ENCODE measurements around the gene ATP13A3. TPM values are rescaled to one million over a fixed set of nuclear protein-coding genes. Genes with fewer than 3 reads are reported as not detected.

ATP13A3 gene
- total and polyA plus RNA-seq, 2 of the 4 experiments (the other 2 are of a cell fraction) = 48.1 to 154 TPM

- ChIA-PET CTCF (no interaction called here), POLR2A (ENCODE audit: unreplicated experiment) (no interaction called here)
- H4K8ac ChIP-seq (ENCODE audit: low read depth in 2 of 2, low read length in 2 of 2) = no peak overlapping the region
- peak overlapping the region; percentile 51 for H2AFZ ChIP-seq (replicated peaks; ENCODE audit: low read length, poor library complexity)
- H2AK9ac ChIP-seq (replicated peaks; ENCODE audit: low read depth, low read length, poor library complexity) = no peak overlapping the region
- no peaks in the 10 kb centered on the region for H3K36me3 ChIP-seq (ENCODE audit: control insufficient read depth, insufficient read depth, low read length)
- no peaks in the 10 kb centered on the region for H3K79me1 ChIP-seq (ENCODE audit: low read depth in 1 of 2, low read length in 2 of 2)
- no peaks in the 10 kb centered on the region for H3K4me1 ChIP-seq (ENCODE audit: control insufficient read depth, insufficient read depth, low read length)
- H2BK5ac ChIP-seq (ENCODE audit: low read depth, low read length, poor library complexity, severe bottlenecking) = no peak overlapping the region
- H3K27me3 ChIP-seq (ENCODE audit: control insufficient read depth, insufficient read depth, low read length) = peaks cover 18% of the 10 kb centered on the region
- H3K4ac ChIP-seq (ENCODE audit: low read depth, low read length) = no peak overlapping the region
- no peak overlapping the region for H2BK120ac ChIP-seq (ENCODE audit: low read depth, low read length)
- 93% methylated on average over 8 of the region's 10 CpGs; no CpG with 5 or more reads in 1 of the 2 experiments for WGBS, 2 experiments (ENCODE audit: extremely low coverage in 2 of 2, insufficient read length in 1 of 2)
- in situ Hi-C loops (cut with MboI; ENCODE audit: low sequenced_read_pairs) (no loop called here), dilution Hi-C loops (cut with HindIII; ENCODE audit: low sequenced_read_pairs, unreplicated experiment) (no loop called here), intact Hi-C loops (cut with micrococcal nuclease) (no loop called here)
- H2BK15ac ChIP-seq (ENCODE audit: low read depth, low read length) = no peak overlapping the region
- no peak overlapping the region for H3K18ac ChIP-seq (ENCODE audit: low read depth, low read length)
- H4K5ac ChIP-seq (ENCODE audit: low read depth, low read length) = no peak overlapping the region
- H3K9me3 ChIP-seq (ENCODE audit: control insufficient read depth, insufficient read depth, low read length) = no peaks in the 10 kb centered on the region
- no peak overlapping the region for H3K4me2 ChIP-seq (ENCODE audit: low read depth, low read length)
- no TSS peak for BruUV-seq (replicated peaks)
- 0 out of 2 replicates have a peak, but pooled peaks cover 3% of the 10 kb centered on the region for H3K9me1 ChIP-seq (ENCODE audit: insufficient read depth, low read length)
- no peak overlapping the region for H2AK5ac ChIP-seq (ENCODE audit: low read depth, low read length)
- H3K56ac ChIP-seq (ENCODE audit: extremely low read depth, insufficient read depth, low read length) = 0 out of 2 replicates have a peak overlapping the region, but pooled peaks have one; percentile 17
- no peak for DNase-seq
- H3K9ac ChIP-seq (ENCODE audit: low read depth, low read length) = no peak overlapping the region
- H3K23ac ChIP-seq (ENCODE audit: low read depth, low read length) = no peak overlapping the region
- no peaks in the 10 kb centered on the region for H4K20me1 ChIP-seq (ENCODE audit: insufficient read depth, low read length)
- no peak overlapping the region for H3K4me3 ChIP-seq (ENCODE audit: insufficient read depth, low read depth, low read length)
- no peak overlapping the region for H4K91ac ChIP-seq (ENCODE audit: insufficient read depth, low read depth, low read length)
- no peak overlapping the region for H3K14ac ChIP-seq (replicated peaks; ENCODE audit: low read depth, low read length)
- no peak for ATAC-seq (ENCODE audit: low read depth)
- no peak overlapping the region for H2BK20ac ChIP-seq (ENCODE audit: low read depth, low read length)
- TF ChIP-seq RAD21 (IDR thresholded peaks at IDR 0.05; ENCODE audit: low read length) (no peak), BHLHE40 (IDR thresholded peaks at IDR 0.05; ENCODE audit: low read depth, low read length) (no peak), CEBPB (IDR thresholded peaks at IDR 0.05; ENCODE audit: low read depth, low read length) (no peak), CHD1 (IDR thresholded peaks at IDR 0.05; ENCODE audit: low read depth, low read length) (no peak), MXI1 (IDR thresholded peaks at IDR 0.05; ENCODE audit: borderline replicate concordance, low read depth, low read length) (no peak), USF2 (IDR thresholded peaks at IDR 0.05; ENCODE audit: low read depth, low read length) (no peak), RCOR1 (IDR thresholded peaks at IDR 0.05; ENCODE audit: insufficient replicate concordance, low read length) (no peak), MAFK (IDR thresholded peaks at IDR 0.05; ENCODE audit: low read depth, low read length) (no peak)
- H3K27ac ChIP-seq (ENCODE audit: insufficient read depth, low read length) = no peak overlapping the region
Observed at GRCh38 chr3:194376241-194376560, 110.6 kb downstream of the ATP13A3 start.

All from IMR-90 (cell line).